Stimulated activated naive CD4-positive, alpha-beta T cell treated with Interleukin-2 at 50 U/mL for 16 hours (primary cell): Measurements from ENCODE around the gene ATG9B.

Source experiments
- DNase-seq: peaks from one replicate; lab custom pipeline; 2025; lab: John Stamatoyannopoulos, UW

The ATG9B gene

DNA sequence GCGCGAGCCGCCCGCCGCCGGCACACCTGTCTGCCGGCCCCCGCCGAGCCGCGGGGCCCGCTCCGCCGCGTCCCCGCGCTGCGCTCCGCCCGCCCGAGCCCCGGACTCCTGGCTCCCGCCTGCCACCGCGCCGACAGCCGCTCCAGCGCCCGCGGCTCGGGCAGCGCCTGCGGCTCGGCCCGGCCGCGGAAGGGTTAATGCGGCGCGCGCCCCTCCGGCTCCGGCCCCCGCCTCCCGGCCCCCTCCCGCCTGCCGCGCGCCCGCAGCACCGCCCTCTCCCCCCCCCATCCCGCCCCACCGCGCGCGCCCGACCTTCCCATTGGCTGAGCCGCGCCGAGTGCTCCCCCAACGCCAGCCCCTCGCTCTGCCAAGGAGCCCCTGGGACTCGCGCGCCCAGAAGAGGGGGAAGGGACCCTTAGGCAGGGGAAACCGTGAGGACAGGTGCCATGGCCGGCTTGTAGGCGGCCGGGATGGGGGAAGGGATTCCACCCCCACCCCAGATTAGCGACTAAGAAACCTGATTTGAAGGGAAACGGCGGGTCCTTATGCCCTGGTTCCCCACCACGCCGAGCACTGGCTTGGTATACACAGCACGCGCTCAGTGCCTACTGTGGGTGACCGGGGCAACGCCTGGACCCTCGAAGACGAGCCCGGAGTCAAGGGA is 46.0 kb downstream of the ATG9B start, which contains the start of gene KCNH2:
Gene KCNH2 (minus strand): TSS at position 196 of the 664 bp plus-strand sequence. CDS start 408 bp downstream, outside the sequence.
- DNase-seq, result no peak

GRCh38 chr7:150977382-150978125 is 46.7 kb downstream of the ATG9B start:
- DNase-seq, result no peak

- no peak for DNase-seq
Measured at GRCh38 chr7:150976529-150977381, 47.5 kb downstream of the ATG9B start.

DNA sequence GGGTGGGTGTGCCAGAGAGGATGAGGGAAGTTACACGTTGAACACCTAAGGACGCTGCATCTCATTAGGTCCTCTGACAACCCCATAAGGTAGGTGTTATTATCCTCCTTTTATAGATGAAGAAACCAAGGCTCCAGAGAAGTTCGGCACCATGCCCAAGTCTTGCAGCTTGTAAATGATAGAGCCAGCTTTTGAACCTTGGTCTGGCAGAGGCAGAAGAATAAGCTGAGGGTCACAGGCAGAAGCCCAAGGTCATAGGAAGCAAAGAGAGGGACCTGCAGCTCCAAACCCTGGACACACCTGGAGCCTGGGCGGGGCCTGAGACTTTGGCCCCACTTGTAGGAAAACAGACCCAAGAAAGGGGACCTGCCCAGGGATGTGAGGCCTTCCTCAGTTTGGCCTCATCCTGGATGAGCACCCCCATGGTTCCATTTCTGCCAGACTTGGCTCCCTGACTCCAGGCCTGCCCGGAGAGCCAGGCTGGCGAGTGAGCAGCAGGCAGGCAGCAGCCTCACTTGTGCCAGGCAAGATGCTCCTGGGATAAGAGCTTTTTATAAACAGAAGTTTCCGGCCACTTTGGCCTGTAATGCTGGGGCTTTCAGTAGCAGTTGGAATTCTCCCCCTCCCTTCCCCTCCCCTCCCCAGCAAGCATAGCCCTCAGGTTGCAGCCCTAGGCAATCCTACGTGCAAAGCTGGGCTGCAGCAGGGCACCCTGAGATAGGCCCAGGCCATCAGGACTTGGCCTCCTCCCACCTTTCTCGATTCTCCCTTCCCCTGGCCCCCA is 48.6 kb downstream of the ATG9B start:
- DNase-seq, result no peak

DNA sequence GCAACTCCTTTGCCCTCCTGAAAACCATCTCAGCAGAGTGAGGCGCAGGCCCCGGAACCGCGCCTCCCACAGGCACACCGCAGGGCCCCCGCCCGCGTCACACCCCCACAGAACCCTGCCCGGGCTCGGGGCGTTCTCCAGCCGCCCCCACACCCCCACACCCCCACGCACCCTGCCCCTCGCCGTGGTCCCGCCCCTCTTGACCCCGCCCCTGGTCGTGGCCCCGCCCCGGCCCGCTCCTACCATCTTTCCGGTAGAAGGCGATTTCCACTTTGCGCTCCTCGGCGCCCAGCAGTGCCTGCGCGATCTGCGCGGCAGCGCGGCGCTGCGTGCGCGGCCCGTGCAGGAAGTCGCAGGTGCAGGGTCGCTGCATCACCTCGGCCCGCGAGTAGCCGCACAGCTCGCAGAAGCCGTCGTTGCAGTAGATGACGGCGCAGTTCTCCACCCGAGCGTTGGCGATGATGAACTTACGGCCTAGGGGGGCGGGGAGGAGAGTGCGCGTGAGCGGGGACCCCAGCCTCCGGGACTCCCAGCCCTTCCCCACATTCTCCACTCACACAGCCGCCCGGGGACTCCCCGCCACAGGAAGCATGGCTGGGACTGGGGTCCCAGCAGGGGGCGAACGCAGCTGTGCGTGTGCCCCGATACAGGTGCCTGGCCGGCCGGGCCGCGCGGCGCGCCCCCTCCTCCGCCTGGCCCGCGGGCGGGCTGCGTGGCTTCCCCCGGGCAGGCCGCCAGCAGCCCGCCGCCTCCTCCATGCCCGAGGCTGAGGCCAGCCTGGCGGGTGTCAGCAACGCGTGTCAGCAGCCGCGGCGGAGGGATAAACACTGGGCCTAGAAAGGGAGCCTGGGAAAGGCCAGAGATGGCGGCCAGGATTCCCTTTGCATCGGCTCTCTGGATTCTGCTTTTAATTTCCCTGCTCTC is 49.6 kb downstream of the ATG9B start:
- peak; percentile 72 for DNase-seq

DNA sequence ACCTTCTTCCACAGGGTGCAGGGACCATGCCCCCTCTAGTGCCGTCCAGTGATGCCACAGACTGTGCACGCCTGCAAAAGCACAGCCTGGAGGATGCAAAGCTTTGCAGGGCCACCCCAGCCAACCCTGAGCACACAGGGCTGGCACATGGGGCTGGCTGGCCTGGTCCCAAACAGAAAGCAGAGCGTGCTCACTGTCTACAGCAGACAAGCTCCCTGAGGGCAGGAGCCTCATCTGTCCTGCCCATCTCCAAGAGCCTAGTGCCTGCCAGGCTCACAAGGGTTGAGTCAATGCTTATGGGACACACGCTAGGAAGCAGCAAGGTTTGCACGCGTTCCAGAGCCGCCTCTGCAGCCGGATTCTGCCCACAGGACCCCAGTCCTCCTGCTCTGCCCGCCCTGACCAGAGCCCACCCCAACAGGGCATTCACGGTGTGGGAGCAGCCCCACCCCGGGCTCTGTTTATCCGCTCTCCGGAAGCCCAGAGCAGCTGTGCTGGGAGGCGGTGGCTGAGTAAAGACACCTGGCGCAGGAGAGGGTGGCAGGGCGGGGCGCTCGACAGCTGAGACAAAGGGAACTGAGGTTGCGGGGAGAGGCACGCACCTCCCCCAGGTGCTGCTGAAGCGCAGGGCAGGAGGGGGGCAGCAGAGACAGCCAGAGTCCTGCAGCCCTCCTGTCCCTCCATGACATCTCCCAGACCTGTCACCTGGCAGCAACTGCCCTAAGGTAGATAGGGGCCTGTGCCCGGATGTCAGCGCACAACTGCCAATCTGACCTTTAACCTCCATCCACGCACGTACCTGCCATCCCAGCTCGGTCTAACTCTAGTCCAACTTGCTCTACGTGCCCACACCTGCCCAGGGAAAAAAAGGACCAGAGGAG is 50.5 kb downstream of the ATG9B start:
- DNase-seq, result no peak

DNA sequence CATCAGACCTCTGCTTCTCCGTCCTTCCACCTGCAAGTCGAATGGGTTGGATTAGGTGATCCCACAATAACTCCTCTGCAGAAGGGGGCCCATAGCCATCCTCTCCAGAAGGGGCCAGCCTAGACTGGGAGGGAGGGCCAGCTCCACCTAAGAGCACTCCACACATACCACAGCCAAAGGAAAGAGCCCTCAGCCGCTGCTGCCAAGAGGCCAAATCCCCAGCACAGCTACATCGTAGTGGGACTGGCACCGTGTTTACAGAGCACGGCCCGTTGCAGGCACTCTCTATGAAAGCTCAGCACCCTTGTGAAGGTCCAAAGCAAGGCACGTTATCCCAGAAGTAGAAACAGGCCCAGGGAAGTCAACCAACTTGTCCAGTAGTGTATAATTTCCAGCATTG is 51.6 kb downstream of the ATG9B start:
- DNase-seq, result no peak

DNA sequence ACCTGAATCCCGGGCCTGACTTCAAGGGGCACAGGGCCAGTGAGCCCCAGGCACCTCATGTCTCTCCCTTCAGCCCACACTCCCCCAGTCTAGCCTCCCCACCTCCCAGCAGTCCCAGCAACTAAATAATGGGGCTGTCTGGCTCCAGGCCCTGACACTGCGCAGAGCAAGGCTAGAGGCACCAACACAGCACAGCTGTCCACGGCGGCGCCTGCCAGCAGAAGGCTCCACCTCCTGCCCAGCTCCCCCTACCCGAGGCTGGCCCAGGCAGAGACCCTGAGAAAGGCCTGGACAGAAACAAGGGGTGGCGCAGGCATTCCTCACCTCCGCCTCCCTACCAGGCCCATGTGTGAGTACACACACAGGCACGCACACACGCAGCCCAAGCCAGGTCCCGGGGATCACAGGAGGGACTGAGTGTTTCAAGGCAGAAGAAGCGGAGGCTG is 52.2 kb downstream of the ATG9B start:
- DNase-seq, result no peak

DNA sequence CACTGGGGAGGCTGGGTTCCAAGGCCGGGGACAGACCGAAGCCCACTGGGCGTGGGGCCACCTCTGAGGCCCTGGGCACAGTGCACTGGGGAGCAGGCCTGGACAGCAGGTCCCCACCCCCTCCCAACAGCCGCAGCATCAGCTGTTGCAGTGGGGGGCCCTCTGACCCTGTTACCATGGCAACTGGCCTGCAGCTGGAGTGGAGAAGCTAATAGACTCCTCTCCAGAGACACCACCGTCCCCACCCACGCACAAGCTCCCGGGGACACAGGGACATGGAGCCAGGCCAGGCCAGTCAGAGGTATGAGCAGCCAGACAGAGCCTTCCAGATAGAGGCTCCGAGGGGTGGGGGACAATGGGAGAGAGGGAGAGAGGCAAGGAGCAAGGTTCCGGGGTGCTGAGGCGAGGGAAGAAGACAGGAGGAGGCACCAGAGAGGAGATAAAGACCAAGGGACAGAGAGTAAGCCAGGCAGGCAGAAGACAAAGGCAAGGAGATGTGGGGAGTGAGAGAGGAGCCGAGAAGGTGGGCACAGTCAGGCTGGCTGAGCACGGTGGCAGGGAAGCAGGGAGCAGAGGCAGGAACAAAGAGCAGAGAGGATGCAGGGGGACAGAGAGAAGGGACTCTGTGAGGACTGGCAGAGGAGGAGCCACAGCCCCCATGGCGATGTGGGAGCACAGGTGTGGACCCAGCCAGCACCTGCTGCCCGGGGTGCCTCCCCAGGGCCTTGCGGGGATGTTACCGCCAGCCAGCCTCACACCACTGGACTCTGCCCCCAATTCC is 52.9 kb downstream of the ATG9B start:
- DNase-seq, result no peak

GRCh38 chr7:150970424-150970823 is 53.9 kb downstream of the ATG9B start:
- no peak for DNase-seq

DNA sequence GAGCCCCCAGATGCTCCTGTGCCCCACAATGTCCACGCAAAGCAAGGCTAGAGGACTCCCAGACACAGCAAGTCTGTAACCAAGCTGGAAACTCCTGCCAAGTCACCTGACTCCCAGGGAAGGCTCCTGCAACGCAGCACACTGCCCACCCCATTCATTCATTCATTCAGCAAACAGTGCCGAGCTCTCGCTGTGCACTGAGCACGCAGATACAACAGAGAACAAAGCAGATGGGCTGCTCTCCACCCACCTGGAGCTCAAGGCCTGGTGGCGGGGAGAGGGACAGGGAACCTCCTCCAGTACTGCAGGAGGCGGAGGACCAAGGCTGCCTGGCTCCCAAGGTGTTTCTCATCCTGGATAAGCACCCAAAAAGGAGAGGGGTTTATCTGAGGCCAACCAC is 54.8 kb downstream of the ATG9B start:
- DNase-seq, result no peak

DNA sequence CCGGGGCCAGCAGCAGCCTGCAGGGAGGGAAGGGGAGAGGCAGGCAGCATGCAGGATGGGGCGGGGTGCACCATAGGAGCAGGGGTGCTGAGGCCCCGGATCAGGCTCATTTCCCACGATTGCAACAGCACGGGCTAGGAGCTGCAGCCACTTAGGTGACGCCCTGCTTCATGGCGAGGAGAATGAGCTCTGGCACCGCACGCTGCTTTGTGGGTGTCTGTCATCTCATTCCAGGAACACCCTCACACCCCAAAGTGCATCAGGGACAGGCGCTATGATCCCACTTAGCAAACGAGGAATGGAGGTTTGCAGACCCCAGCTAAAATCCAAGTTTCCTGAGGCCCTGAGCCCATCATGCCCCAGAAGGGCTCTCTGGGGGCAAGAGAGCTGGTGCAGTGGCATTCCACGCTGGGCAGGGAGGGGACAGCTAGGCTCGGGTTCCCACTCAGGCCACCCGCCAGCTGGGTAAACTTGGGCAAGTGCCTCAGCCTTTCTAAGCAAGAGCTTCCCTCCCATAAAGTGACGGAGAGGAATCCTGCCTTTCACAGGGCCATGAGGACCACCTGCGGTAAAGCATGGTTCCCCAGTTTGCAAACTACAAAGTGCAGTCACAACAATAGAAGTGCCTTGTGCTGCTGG is 55.4 kb downstream of the ATG9B start:
- DNase-seq, result no peak

DNA sequence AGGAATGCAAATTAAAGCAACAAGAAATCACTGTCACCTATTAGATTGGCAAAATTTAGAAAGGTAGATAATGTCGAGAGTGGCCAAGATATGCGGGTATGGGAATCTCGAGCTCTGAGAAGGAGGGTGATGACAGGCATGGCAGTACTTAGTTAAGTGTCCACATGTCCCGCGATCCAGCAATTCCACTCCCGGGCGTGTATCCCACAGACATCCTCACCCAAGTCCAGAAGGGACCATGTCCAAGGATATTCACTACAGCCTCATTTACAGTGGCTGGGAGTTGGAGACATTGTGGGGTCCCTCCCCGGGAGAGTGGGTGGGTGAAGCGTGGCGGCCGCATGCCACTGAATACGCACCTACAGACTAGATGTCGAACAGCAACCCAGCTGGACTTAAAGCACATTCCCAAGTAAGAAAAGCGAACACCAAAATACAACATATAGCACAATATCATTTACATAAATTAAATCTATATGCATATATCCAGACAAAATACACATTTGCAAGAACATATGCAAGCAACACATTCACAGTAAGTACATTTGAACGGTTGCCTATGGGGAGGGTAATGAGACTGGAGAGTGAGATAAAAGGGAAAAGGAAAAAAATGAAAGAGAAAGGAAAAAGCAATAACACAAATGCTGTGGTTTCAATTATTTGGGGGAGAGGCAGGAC is 56.1 kb downstream of the ATG9B start:
- DNase-seq, result no peak

- no peak for DNase-seq
Measured at GRCh38 chr7:150967349-150967748, 56.9 kb downstream of the ATG9B start.

- no peak for DNase-seq
Measured at GRCh38 chr7:150966002-150966401, 58.3 kb downstream of the ATG9B start.

DNA sequence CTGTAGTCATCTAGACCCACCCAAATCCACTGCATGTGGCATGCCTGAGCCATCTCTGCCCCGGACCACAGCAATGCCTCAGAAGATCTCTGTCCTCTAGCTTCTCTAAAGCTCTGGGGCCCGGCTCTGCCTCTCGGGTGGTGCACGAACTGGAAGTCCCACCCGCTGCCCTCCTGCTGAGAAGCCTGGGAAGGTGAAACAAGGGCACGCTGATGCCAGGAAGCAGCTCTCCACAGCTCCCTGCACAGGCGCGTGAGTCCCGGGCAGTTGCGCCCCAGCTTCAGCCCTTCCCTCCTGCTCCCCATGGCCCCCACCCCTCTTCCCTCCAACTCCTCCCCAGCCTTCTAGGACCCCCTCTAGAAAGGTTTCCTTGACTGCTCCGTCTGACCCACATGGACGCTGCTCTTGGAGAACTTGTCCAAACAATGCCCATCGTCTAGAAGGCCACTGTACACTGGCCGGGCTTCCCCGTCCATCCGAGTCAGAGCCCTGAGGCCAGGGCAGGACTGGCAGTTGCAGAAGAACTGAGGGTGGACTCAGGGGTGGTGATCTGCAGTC is 58.9 kb downstream of the ATG9B start:
- DNase-seq, result no peak
